ENCODE results near the gene NOTCH3.

DNA sequence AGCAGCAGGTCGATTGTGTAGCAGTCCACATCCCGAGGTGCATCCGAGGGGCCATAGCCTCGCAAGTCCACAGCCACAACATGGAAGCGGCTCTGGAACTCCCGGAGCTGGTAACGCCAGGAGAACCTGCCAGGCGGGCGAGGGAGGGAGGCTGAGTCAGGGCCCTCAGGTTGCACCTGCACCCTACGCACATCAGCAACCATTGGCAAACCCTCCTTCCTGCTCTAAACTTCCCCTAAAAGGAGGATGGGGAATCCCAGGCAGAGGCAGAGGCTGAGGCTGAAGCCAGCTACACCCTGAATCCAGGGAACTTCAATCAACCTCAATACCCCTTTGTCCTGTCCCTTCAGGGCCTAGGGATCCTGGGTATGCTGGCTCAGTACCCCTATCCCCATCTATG, 30.5 kb upstream of the NOTCH3 start:
- TF ChIP-seq, protein P1, sequence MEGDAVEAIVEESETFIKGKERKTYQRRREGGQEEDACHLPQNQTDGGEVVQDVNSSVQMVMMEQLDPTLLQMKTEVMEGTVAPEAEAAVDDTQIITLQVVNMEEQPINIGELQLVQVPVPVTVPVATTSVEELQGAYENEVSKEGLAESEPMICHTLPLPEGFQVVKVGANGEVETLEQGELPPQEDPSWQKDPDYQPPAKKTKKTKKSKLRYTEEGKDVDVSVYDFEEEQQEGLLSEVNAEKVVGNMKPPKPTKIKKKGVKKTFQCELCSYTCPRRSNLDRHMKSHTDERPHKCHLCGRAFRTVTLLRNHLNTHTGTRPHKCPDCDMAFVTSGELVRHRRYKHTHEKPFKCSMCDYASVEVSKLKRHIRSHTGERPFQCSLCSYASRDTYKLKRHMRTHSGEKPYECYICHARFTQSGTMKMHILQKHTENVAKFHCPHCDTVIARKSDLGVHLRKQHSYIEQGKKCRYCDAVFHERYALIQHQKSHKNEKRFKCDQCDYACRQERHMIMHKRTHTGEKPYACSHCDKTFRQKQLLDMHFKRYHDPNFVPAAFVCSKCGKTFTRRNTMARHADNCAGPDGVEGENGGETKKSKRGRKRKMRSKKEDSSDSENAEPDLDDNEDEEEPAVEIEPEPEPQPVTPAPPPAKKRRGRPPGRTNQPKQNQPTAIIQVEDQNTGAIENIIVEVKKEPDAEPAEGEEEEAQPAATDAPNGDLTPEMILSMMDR (conservative IDR thresholded peaks at IDR 0.05 in 1 of 2, IDR thresholded peaks at IDR 0.05 in 1 of 2; ENCODE audit: low read depth in 1 of 2, low read length in 2 of 2): no peak
- no peak for TF ChIP-seq EZH2 (IDR thresholded peaks at IDR 0.05; ENCODE audit: low read length, missing control alignments)
